Measurements from ENCODE around the gene AFF1.

- TF ChIP-seq CTCF (conservative IDR thresholded peaks at IDR 0.05 in 1 of 2, IDR thresholded peaks at IDR 0.05 in 1 of 2; ENCODE audit: low read depth in 1 of 2, low read length in 2 of 2) (no peak), EZH2 (IDR thresholded peaks at IDR 0.05; ENCODE audit: low read length, missing control alignments) (no peak)
Measured at GRCh38 chr4:87051121-87051713, 116.4 kb downstream of the AFF1 start.
